GM21576 (cell line): ENCODE measurements around the gene PDIA2.

Experiments used
- ATAC-seq: cut with Tn5 transposase; IDR thresholded peaks from one replicate; pipeline ENCODE4 v1.9.1; 2021; ENCODE audit warnings: mild to moderate bottlenecking, moderate library complexity; ENCODE audit not compliant: unreplicated experiment

PDIA2 gene

GRCh38 chr16:296276-296675 lies 13.3 kb downstream of the PDIA2 start:
- no peak for ATAC-seq

- no peak for ATAC-seq
Observed at GRCh38 chr16:296806-297510, 14.0 kb downstream of the PDIA2 start.

DNA sequence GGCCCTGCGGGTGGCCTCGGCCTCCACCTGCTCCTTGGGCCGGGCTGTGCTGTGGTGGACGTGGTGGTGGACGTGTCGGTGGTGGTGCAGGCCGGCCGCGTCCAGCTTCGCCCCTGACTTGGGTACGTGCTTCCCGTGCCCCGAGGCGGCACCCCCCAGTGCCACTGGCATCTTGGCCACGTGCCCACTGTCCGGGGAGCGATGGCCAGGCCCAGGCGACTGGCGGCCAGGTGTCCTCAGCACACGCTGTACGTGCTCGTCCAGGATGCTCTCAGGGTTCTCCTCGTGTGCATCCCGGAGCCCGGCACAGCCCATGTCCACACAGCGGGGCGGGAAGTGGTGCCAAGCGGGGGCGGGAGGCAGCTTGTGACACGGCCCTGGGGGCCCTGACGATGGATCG lies 14.9 kb downstream of the PDIA2 start:
- ATAC-seq: no peak

- no peak for ATAC-seq
Observed at GRCh38 chr16:301235-301634, 18.3 kb downstream of the PDIA2 start.

DNA sequence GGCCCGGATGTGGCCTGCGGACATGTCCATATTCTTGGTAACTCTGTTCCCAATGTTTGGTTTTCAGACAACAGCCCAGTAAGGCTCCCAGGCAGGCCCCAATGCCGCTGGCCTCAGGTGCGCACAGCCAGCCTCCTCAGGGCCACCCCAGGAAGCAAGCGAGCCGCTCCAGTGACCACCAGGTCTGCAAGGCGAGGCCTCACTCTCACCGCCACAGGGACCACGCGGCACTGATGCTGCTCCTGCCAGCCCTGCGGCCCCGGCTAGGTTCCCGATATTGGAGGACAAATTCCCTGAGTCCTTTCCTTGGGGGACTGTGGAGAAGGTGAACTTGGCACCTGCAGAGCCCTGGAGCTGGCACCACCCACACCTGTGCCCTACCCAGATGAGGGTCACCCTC lies 19.0 kb downstream of the PDIA2 start:
- no peak for ATAC-seq

DNA sequence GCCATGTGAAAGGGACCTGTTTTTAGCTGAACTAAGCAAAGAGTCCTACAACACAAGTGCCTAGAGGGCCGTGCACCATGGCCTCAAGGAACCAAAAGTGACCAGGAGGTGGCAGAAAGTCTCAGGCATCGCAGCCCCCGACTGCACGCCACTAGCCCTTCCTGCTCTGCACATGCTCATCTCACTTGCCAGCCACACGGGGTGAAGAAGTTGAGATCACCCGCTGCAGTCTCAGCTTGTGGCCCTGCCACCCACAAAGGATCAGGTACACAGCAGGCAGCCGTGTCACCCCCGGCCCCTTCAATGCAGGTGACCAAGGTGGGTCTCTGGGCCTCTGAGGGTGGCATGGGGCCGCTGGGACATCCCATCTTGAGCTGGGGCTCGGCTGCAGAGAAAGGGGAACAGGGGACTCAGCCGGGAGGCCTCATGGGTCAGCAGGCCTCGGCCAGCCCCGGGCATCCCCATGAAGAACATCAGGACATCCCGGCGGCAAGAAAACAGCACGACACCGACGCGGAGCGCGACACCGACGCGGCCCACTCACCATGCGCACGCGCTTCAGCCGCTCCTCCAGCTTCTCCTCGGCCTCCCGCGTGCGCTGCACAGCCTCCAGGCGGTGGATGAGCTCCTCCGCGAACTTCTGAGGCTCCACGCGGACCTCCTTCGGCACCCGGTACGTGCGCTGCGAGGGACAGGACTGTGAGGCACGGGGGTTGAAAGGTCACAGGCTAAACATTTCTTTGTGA lies 21.0 kb downstream of the PDIA2 start:
- no peak for ATAC-seq

- no peak for ATAC-seq
Observed at GRCh38 chr16:305916-306626, 23.1 kb downstream of the PDIA2 start.

GRCh38 chr16:306911-307370 lies 24.0 kb downstream of the PDIA2 start:
- no peak for ATAC-seq

DNA sequence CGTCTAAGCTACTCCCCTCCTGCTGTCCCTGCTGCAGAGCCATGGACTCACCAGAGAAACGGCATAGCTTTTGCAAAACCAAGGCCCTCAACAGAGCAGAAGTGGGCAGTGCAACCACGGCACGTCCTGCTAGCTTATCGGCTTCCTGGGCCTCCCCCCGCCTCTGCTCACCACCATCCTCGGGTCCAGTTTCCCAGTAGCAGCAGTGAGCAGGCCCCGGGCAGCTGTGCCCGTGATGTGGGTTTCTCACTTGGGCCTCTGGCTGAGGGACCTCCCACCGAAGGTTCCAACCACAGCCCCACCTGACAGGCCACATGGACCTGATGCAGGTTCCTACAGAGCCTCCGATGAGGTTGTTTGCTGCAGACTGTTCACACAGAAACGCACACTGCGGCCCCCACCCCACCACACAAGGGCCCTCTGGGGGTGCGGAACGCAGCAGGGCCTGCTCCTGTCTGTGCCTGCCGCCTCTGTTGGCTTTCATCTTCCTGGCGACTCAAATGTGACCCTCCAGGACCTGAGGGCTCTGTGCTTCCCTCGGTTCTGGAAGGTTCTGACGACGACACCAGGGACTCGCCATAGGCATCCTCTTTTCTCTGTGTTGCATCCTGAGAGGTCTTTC lies 24.8 kb downstream of the PDIA2 start:
- ATAC-seq: no peak

- ATAC-seq: no peak
Observed at GRCh38 chr16:309476-309875, 26.5 kb downstream of the PDIA2 start.

DNA sequence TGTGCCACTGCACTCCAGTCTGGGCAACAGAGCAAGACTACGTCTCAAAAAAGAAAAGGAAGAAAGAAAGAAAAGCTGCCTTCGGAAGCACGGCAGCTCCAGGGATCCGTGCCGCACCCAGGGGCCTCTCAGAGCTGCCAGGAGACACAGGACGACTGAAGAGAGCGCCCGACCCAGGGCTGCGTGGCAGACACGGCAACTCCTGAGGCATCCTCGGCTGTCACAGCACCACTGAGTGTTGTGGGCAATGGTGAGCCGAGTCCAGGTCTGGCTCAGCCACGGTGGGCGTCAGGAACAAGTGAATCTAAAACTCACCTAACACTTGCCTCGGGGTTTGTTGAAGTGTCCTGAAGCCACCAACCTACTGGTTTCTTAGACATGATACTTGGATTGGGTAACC lies 28.8 kb downstream of the PDIA2 start:
- ATAC-seq: no peak

DNA sequence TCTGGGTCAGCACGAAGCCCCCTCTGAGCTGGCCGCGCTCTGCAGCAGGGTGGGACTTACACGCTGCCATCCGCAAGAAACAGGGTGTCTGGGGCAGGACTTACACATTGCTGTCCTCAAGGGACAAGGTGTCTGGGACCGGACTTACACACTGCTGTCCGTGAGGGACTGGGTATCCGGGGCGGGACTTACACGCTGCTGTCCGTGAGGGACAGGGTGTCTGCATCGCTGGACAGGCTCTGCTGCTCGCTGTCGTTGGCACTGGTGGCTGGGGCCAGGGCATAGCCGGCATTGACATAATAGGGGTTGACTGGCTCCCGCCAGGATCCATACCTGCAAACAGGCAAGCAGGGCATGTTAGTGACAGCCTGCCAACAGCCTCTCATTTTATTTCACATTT lies 31.4 kb downstream of the PDIA2 start:
- ATAC-seq: no peak

DNA sequence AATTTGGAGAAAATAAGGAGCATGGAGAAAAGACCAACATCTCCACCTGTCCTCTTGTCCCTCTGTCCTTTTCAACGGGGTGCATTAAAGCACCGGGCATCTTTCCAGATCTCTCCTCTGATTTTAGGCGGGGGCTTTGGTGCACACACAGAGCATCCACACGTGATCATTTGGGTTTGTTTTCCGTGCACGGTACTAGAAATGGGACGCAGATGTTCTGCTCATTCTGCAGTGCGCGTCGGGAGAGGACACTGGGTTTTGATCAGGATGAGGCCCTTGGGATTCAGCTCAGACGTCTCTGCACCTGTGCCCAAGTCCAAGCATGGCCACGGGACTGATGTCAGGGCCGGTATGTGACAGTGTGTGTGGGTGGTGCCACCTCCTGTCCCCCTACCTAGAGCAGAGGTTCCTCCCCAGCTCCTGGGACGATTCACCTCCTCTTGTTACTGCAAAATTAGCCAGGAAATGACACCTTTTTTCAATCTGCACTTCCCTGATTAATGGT lies 31.9 kb downstream of the PDIA2 start:
- ATAC-seq: no peak

- ATAC-seq: no peak
Observed at GRCh38 chr16:316741-317464, 33.9 kb downstream of the PDIA2 start.

DNA sequence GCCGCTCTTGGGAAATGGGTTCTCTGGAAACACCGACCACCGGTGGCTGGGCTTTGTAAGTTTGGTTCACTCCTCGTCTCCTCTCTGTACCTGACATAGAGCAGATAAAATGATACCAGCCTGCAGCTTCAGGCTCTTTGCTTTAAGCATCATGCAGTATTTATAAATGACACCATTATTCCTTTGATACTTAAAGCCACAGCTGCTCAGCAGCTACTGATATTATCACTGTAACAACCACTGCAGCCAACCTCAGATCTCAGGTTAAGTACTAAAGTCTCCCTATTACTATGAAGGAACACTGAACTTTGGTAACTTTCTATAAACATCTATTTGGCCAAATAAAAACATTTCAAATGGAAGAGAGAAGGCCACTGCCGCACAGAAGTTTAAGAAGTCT lies 34.6 kb downstream of the PDIA2 start:
- ATAC-seq: no peak

DNA sequence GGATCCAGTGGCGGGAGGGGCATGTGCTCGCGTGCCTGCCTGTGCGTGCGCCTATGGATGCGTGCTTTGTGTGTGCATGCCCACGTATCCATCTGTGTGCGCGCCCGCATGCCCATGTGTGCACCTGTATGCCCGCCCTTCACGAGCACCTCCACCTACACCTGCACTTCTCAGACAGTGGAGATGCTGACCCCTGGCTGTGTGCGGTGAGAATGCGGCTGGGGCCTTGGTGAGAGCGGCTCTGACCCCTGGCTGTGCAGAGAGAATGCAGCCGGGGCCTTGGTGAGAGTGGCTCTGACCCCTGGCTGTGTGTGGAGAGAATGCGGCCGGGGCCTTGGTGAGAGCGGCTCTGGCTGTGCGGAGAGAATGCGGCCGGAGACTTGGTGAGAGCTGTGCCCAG lies 35.7 kb downstream of the PDIA2 start:
- no peak for ATAC-seq

GRCh38 chr16:320206-320605 lies 37.2 kb downstream of the PDIA2 start:
- ATAC-seq: no peak

DNA sequence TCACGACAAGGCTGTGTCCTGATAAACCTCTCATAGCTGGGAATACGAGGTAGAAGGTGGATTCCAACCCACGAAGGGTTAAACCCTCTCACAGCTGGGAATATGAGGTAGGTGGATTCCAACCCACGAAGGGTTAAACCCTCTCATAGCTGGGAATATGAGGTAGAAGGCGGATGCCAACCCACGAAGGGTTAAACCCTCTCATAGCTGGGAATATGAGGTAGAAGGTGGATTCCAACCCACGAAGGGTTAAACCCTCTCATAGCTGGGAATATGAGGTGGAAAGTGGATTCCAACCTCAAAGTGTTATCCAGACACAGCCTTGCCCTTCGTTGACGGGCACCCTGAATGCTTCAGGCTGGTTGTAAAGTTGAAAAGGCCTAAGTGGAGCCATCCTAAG lies 38.6 kb downstream of the PDIA2 start:
- ATAC-seq: no peak

- ATAC-seq: no peak
Observed at GRCh38 chr16:322476-323143, 39.6 kb downstream of the PDIA2 start.

DNA sequence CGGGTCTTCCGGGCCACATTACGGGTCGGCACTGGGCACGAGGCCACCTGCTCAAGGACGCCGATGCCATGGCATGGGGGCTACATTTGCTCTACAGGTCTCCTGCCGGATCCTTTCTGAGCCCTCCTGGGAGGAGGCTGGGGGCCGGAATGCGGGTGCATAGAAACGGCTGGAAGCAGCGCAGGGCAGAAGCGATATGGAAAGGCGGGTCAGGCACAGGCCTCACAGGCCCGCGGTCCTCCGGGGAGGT lies 41.2 kb downstream of the PDIA2 start:
- ATAC-seq: no peak
